ENCODE results near the gene NES. TPM values are rescaled to one million over a fixed set of nuclear protein-coding genes. Genes with fewer than 3 reads are reported as not detected.

NES gene
- polyA plus RNA-seq, 3 donors = 148 to 171 (median 156) TPM

- peak; percentile 69 for DNase-seq
Measured at GRCh38 chr1:156706657-156707416, 29.6 kb upstream of the NES start.

- DNase-seq = peak; percentile 88
Measured at GRCh38 chr1:156705918-156706656, 28.9 kb upstream of the NES start.

GRCh38 chr1:156705321-156705917 lies 28.2 kb upstream of the NES start, which contains the start of gene CRABP2:
Gene CRABP2 (minus strand): TSS chr1:156705583. CDS start chr1:156705446, 137 bp downstream.
- DNase-seq = no peak

- DNase-seq = no peak
Measured at GRCh38 chr1:156704930-156705320, 27.7 kb upstream of the NES start.

GRCh38 chr1:156704166-156704711 lies 27.0 kb upstream of the NES start:
- DNase-seq = no peak

GRCh38 chr1:156703741-156704140 lies 26.5 kb upstream of the NES start:
- DNase-seq = no peak

GRCh38 chr1:156703336-156703735 lies 26.1 kb upstream of the NES start:
- DNase-seq = no peak

- no peak for DNase-seq
Measured at GRCh38 chr1:156700736-156701531, 23.7 kb upstream of the NES start.

- no peak for DNase-seq
Measured at GRCh38 chr1:156698995-156699394, 21.8 kb upstream of the NES start.

GRCh38 chr1:156697481-156697880 lies 20.3 kb upstream of the NES start:
- no peak for DNase-seq

GRCh38 chr1:156696755-156697154 lies 19.5 kb upstream of the NES start:
- no peak for DNase-seq

- DNase-seq = no peak
Measured at GRCh38 chr1:156694690-156694962, 17.4 kb upstream of the NES start.

- DNase-seq = no peak
Measured at GRCh38 chr1:156693848-156694689, 16.9 kb upstream of the NES start.

GRCh38 chr1:156692925-156693847 lies 16.0 kb upstream of the NES start:
- peak; percentile 90 for DNase-seq

- DNase-seq = no peak
Measured at GRCh38 chr1:156692441-156692924, 15.3 kb upstream of the NES start.

- DNase-seq = no peak
Measured at GRCh38 chr1:156691665-156692440, 14.6 kb upstream of the NES start.

GRCh38 chr1:156691191-156691590 lies 14.0 kb upstream of the NES start:
- no peak for DNase-seq

- DNase-seq = no peak
Measured at GRCh38 chr1:156690675-156691036, 13.4 kb upstream of the NES start.
